Spleen (tissue), 7 donors: ENCODE measurements around the gene NAPB.

ENCODE experiments used
- POLR2A ChIP-seq, 3 donors: fragments of 450-650 bp; IDR thresholded peaks; one replicate each; pipeline ENCODE4 v1.5.1; 2017; ENCODE audit warnings: antibody characterized with exemption in 3 of 3, mild to moderate bottlenecking in 1 of 3
- POLR2AphosphoS5 ChIP-seq, 3 donors: sonication (generic); formaldehyde crosslinking; IDR thresholded peaks; one replicate each; pipeline ENCODE4 v1.5.1; 2017; ENCODE audit warnings: antibody characterized with exemption in 3 of 3
- TF ChIP-seq, protein P1 (sequence below), 11 experiments: fragments of 200-600 bp in 7 of 11; fragments of 450-650 bp in 4 of 11; sonication (generic) in 4 of 11; IDR thresholded peaks in 8 of 11; conservative IDR thresholded peaks in 3 of 11; 1 replicate in 7 of 11; 2 replicates in 4 of 11; pipeline versions ENCODE4 v1.4.0 to v1.8.0; 2016 to 2021; ENCODE audit warnings: antibody characterized with exemption in 11 of 11, inconsistent platforms in 4 of 11, mild to moderate bottlenecking in 1 of 11
- donor health status: DM: no; HTN: no; CAD: no; lungs with moderate emphysema.
- donor health status: DM: no; HTN: no; CAD: no.
- donor health status: DM: no; HTN: no; CAD: no.

DNA sequence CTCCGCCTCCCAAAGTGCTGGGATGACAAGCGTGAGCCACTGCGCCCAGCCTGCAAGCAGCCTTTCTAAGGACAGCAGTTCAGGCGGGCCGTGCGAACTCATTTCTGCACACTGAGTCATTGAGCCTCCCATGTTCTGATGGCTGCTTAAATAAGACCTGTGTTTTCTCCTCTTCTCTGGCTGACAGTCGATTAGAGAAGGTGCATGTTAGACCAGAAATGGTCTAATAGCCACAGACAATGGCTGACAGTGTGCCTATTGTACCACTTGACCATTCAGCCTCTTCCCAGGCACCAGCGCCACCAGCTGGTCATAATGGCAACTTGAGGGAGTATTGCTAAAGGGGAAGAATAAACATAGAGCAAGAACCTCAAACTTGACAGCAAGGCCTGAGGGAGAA is 25.2 kb upstream of the NAPB start:
- TF ChIP-seq, protein P1, sequence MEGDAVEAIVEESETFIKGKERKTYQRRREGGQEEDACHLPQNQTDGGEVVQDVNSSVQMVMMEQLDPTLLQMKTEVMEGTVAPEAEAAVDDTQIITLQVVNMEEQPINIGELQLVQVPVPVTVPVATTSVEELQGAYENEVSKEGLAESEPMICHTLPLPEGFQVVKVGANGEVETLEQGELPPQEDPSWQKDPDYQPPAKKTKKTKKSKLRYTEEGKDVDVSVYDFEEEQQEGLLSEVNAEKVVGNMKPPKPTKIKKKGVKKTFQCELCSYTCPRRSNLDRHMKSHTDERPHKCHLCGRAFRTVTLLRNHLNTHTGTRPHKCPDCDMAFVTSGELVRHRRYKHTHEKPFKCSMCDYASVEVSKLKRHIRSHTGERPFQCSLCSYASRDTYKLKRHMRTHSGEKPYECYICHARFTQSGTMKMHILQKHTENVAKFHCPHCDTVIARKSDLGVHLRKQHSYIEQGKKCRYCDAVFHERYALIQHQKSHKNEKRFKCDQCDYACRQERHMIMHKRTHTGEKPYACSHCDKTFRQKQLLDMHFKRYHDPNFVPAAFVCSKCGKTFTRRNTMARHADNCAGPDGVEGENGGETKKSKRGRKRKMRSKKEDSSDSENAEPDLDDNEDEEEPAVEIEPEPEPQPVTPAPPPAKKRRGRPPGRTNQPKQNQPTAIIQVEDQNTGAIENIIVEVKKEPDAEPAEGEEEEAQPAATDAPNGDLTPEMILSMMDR (IDR thresholded peaks at IDR 0.05 in 8 of 11, conservative IDR thresholded peaks at IDR 0.05 in 3 of 11): peak in 9 of 11 experiments; percentile 12 to 46 (median 22)
- no peak for TF ChIP-seq POLR2A (IDR thresholded peaks at IDR 0.05)
- TF ChIP-seq POLR2AphosphoS5 (IDR thresholded peaks at IDR 0.05): no peak
